GM12878 (cell line): ENCODE data around the gene FERMT3. TPM values are rescaled to one million over a fixed set of nuclear protein-coding genes. Genes with fewer than 3 reads are reported as not detected.

Experiments used
- ESRRA ChIP-seq: IDR thresholded peaks from 2 replicates; pipeline ENCODE4 v1.6.1; 2012; ENCODE audit warnings: mild to moderate bottlenecking, low read length, improper control_type of control experiment
- HDAC6 ChIP-seq: fragments of 200-600 bp; sonication (generic); IDR thresholded peaks from one replicate; pipeline ENCODE4 v1.8.0; 2017; ENCODE audit warnings: antibody characterized with exemption; ENCODE audit not compliant: unreplicated experiment
- HSF1 ChIP-seq: fragments of 150-350 bp; IDR thresholded peaks from 2 replicates; pipeline ENCODE4 v1.6.1; 2014; ENCODE audit warnings: mild to moderate bottlenecking, low read depth, low read length
- JUNB ChIP-seq: IDR thresholded peaks from 2 replicates; pipeline ENCODE4 v1.6.1; 2016; ENCODE audit warnings: antibody characterized with exemption, mild to moderate bottlenecking
- KAT2A ChIP-seq: conservative IDR thresholded peaks from 2 replicates; pipeline ENCODE4 v1.6.1; 2011; ENCODE audit warnings: low read depth, low read length; ENCODE audit not compliant: control insufficient read depth
- PRDM15 ChIP-seq: fragments of 450-650 bp; formaldehyde crosslinking; IDR thresholded peaks from 2 replicates; pipeline ENCODE4 v1.4.0; 2020; ENCODE audit warnings: mild to moderate bottlenecking, moderate library complexity
- SMAD1 ChIP-seq: fragments of 450-650 bp; IDR thresholded peaks from 2 replicates; pipeline ENCODE4 v1.6.1; 2018; ENCODE audit warnings: mild to moderate bottlenecking, low read depth; ENCODE audit not compliant: partially characterized antibody
- USF1 ChIP-seq: IDR thresholded peaks from 2 replicates; pipeline ENCODE4 v1.6.1; 2011; ENCODE audit warnings: borderline replicate concordance, low read depth, mild to moderate bottlenecking, moderate library complexity, mixed read lengths, low read length; ENCODE audit not compliant: insufficient read depth; ENCODE audit errors: extremely low read length
- ZBTB33 ChIP-seq: fragments of 450-650 bp; IDR thresholded peaks from 2 replicates; pipeline ENCODE4 v1.6.1; 2017; ENCODE audit warnings: mild to moderate bottlenecking
- polyA plus RNA-seq, 11 experiments: library from polyadenylated mRNA; depleted of rRNA in 4 of 11; unstranded in 6 of 11; stranded (reverse) in 5 of 11; fragments of >200 nt; fragmentation: Nextera tagmentation in 4 of 11; fragmentation: Illumina TruSeq in 1 of 11; extraction: Ambion mirVana in 4 of 11; extraction: Trizol in 1 of 11; gene quantifications; 1 replicate in 1 of 11; 2 replicates in 10 of 11; pipeline versions ENCODE4 v1.2.1 to v1.2.3, GENCODE V29; 2011 to 2016; ENCODE audit warnings: inconsistent platforms in 2 of 11, missing spikeins in 2 of 11, low read depth in 1 of 11
- total RNA-seq, 4 experiments: library from RNA; depleted of rRNA in 3 of 4; stranded (reverse); fragments of >200 nt in 3 of 4; fragmentation: Illumina TruSeq in 1 of 4; extraction: Trizol in 1 of 4; gene quantifications; 2 replicates each; pipeline versions ENCODE4 v1.2.1 to v1.2.3, GENCODE V29; 2013 to 2021
- TF ChIP-seq, protein P1 (sequence below): IDR thresholded peaks from 2 replicates; pipeline ENCODE4 v1.6.1; 2012; ENCODE audit warnings: low read depth, low read length, improper control_type of control experiment
- TF ChIP-seq, protein P2 (sequence below): IDR thresholded peaks from 2 replicates; pipeline ENCODE4 v1.6.1; 2012; ENCODE audit warnings: improper control_type of control experiment, low read depth, low read length; ENCODE audit not compliant: insufficient replicate concordance
- TF ChIP-seq, protein P3 (sequence below): fragments of 450-650 bp; IDR thresholded peaks from 2 replicates; pipeline ENCODE4 v1.6.1; 2017; ENCODE audit warnings: borderline replicate concordance

Gene FERMT3
- total and polyA plus RNA-seq, 10 of the 15 experiments (the other 5 are each of a cell fraction or from before 2014, with no cell fraction given) = 2.0 to 211 (median 114) TPM

DNA sequence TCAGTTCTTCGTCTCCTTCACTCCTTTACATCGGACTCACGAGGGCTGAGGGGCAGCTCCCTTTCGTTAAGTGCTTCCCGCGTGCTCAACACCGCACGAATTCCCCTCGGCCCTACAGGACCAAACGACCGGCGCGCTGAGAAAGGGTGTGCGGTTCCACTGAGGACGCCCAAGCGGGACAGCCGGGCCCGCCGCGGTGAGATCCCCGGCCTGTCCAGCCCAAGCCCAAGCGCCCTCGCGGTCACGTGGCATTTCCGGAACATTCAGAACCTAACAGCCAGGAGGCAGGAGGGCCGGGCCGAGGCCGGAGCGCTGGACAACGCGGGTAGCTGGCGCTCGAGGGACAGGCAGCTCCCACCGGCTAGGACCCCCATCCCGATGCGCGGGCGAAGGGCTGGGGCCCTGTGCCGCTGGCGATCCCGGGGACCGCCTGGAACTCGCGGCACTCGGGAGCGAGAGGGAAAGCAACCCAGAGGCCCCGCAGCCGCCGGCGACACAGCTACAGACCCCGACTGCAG, 21.3 kb upstream of the FERMT3 start (continued):
- TF ChIP-seq HDAC6 = no peak
- no peak for TF ChIP-seq PRDM15
- no peak for TF ChIP-seq JUNB
- TF ChIP-seq, protein P1, sequence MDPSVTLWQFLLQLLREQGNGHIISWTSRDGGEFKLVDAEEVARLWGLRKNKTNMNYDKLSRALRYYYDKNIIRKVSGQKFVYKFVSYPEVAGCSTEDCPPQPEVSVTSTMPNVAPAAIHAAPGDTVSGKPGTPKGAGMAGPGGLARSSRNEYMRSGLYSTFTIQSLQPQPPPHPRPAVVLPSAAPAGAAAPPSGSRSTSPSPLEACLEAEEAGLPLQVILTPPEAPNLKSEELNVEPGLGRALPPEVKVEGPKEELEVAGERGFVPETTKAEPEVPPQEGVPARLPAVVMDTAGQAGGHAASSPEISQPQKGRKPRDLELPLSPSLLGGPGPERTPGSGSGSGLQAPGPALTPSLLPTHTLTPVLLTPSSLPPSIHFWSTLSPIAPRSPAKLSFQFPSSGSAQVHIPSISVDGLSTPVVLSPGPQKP = no peak
- TF ChIP-seq KAT2A = no peak
- no peak for TF ChIP-seq ESRRA
- TF ChIP-seq ZBTB33 = no peak
- TF ChIP-seq, protein P2, sequence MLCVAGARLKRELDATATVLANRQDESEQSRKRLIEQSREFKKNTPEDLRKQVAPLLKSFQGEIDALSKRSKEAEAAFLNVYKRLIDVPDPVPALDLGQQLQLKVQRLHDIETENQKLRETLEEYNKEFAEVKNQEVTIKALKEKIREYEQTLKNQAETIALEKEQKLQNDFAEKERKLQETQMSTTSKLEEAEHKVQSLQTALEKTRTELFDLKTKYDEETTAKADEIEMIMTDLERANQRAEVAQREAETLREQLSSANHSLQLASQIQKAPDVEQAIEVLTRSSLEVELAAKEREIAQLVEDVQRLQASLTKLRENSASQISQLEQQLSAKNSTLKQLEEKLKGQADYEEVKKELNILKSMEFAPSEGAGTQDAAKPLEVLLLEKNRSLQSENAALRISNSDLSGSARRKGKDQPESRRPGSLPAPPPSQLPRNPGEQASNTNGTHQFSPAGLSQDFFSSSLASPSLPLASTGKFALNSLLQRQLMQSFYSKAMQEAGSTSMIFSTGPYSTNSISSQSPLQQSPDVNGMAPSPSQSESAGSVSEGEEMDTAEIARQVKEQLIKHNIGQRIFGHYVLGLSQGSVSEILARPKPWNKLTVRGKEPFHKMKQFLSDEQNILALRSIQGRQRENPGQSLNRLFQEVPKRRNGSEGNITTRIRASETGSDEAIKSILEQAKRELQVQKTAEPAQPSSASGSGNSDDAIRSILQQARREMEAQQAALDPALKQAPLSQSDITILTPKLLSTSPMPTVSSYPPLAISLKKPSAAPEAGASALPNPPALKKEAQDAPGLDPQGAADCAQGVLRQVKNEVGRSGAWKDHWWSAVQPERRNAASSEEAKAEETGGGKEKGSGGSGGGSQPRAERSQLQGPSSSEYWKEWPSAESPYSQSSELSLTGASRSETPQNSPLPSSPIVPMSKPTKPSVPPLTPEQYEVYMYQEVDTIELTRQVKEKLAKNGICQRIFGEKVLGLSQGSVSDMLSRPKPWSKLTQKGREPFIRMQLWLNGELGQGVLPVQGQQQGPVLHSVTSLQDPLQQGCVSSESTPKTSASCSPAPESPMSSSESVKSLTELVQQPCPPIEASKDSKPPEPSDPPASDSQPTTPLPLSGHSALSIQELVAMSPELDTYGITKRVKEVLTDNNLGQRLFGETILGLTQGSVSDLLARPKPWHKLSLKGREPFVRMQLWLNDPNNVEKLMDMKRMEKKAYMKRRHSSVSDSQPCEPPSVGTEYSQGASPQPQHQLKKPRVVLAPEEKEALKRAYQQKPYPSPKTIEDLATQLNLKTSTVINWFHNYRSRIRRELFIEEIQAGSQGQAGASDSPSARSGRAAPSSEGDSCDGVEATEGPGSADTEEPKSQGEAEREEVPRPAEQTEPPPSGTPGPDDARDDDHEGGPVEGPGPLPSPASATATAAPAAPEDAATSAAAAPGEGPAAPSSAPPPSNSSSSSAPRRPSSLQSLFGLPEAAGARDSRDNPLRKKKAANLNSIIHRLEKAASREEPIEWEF = no peak
- no peak for TF ChIP-seq SMAD1
- TF ChIP-seq, protein P3, sequence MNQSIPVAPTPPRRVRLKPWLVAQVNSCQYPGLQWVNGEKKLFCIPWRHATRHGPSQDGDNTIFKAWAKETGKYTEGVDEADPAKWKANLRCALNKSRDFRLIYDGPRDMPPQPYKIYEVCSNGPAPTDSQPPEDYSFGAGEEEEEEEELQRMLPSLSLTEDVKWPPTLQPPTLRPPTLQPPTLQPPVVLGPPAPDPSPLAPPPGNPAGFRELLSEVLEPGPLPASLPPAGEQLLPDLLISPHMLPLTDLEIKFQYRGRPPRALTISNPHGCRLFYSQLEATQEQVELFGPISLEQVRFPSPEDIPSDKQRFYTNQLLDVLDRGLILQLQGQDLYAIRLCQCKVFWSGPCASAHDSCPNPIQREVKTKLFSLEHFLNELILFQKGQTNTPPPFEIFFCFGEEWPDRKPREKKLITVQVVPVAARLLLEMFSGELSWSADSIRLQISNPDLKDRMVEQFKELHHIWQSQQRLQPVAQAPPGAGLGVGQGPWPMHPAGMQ = no peak
- TF ChIP-seq HSF1 = no peak
- peak; percentile 83 for TF ChIP-seq USF1
